Ovary (tissue), 9 donors: ENCODE results near the gene ATXN10. TPM values are rescaled to one million over a fixed set of nuclear protein-coding genes. Genes with fewer than 3 reads are reported as not detected.

Experiments used
- DNase-seq, 5 donors: peaks; one replicate each; pipeline ENCODE4 v3.0.0-alpha.2; 2019 to 2020
- H3K27ac ChIP-seq, 2 donors: fragments of 200-600 bp; one replicate each; pipeline versions ENCODE4 v1.5.1 to v1.8.0; 2019 to 2022
- H3K27me3 ChIP-seq: fragments of 200-600 bp; one replicate; pipeline ENCODE4 v1.8.0; 2022
- H3K36me3 ChIP-seq: fragments of 200-600 bp; sonication (generic); one replicate; pipeline ENCODE4 v1.5.1; 2019
- H3K4me1 ChIP-seq: one replicate; pipeline ENCODE4 v1.8.1; 2013; ENCODE audit warnings: mild to moderate bottlenecking, moderate library complexity; ENCODE audit not compliant: insufficient read depth
- H3K4me3 ChIP-seq: fragments of 200-600 bp; sonication (generic); one replicate; pipeline ENCODE4 v1.5.1; 2017
- H3K9me3 ChIP-seq, 2 donors: fragments of 200-600 bp in 1 of 2; sonication (generic) in 1 of 2; one replicate each; pipeline versions ENCODE4 v1.5.1 to v1.8.1; 2013 to 2019; ENCODE audit warnings: mild to moderate bottlenecking in 1 of 2, moderate library complexity in 1 of 2
- CTCF ChIP-seq, 3 donors: fragments of 450-650 bp in 2 of 3; fragments of 200-600 bp in 1 of 3; IDR thresholded peaks; one replicate each; pipeline versions ENCODE4 v1.5.1 to v1.8.0; 2016 to 2022; ENCODE audit warnings: antibody characterized with exemption in 3 of 3, mild to moderate bottlenecking in 1 of 3
- EP300 ChIP-seq: sonication (generic); formaldehyde crosslinking; IDR thresholded peaks from one replicate; pipeline ENCODE4 v1.6.1; 2017; ENCODE audit warnings: antibody characterized with exemption
- POLR2A ChIP-seq: fragments of 450-650 bp; IDR thresholded peaks from one replicate; pipeline ENCODE4 v1.6.1; 2017; ENCODE audit warnings: antibody characterized with exemption, mild to moderate bottlenecking, moderate library complexity
- WGBS, 3 donors: extraction: QIAGEN DNeasy Blood & Tissue Kit in 1 of 3; methylation state at CpG; one replicate each; pipeline versions ENCODE4 v1.1.5 to v1.1.7; 2013 to 2017; 5-methylcytosine and 5-hydroxymethylcytosine counted together
- intact Hi-C, 4 donors: fragments of 100-400 bp; cut with DNase I; formaldehyde crosslinking; loops; one replicate each; pipeline versions ENCODE4 v1.11.0 to v1.15.1; 2022 to 2023
- polyA plus RNA-seq, 2 donors: library from polyadenylated mRNA; stranded (reverse); fragments of 200-250 nt in 1 of 2; fragments of 350-450 nt in 1 of 2; fragmentation: Illumina TruSeq in 1 of 2; extraction: RNeasy Lipid Tissue Mini Kit (QIAGEN cat#74804) in 1 of 2; gene quantifications; one replicate each; pipeline ENCODE4 v1.2.3, GENCODE V29; 2013 to 2014
- total RNA-seq, 7 donors: library from RNA; depleted of rRNA in 2 of 7; stranded (reverse); fragments of >200 nt in 2 of 7; fragmentation: NEBNext Ultra II Directional in 3 of 7; extraction: Animal tissue kit (Norgen Biotek cat#: 25700) in 3 of 7; gene quantifications; one replicate each; pipeline versions ENCODE4 v1.1.0 to v1.2.4, GENCODE V29; 2016 to 2023
- donor health status: DM: no; HTN: no; CAD: no; lungs with moderate emphysema.
- donor health status: DM: no; HTN: no; CAD: no.
- donor health status: Bipolar disorder and iron deficiency.
- donor health status: DM: yes; HTN: yes; CAD: no.
- donor health status: DM: no; HTN: no; CAD: no.
- donor health status: DM: yes; HTN: yes; CAD: no.

The ATXN10 gene
- total and polyA plus RNA-seq, 9 donors: 77.4 to 241 (median 175) TPM

GRCh38 chr22:45833613-45834012, 162.0 kb downstream of the ATXN10 start:
- no peak for DNase-seq
- Histone ChIP-seq H3K36me3 (no peaks in the 10 kb centered on the region), H3K9me3 (no peaks in the 10 kb centered on the region), H3K4me1 (peaks cover 2% of the 10 kb centered on the region), H3K27me3 (no peaks in the 10 kb centered on the region), H3K4me3 (no peak overlapping the region), H3K27ac (no peak overlapping the region)
- TF ChIP-seq POLR2A: no peak
- no peak for TF ChIP-seq CTCF (IDR thresholded peaks at IDR 0.05)
- TF ChIP-seq EP300: no peak
- intact Hi-C loops: no loop called here
- WGBS, 3 donors: 74 to 81% (median 79%) methylated on average over 14 of the region's 14 CpGs

- no peaks in the 10 kb centered on the region for H3K36me3 ChIP-seq
- no peak overlapping the region for H3K4me3 ChIP-seq
- peaks cover 2% of the 10 kb centered on the region for H3K4me1 ChIP-seq
- intact Hi-C loops: no loop called here
- H3K27me3 ChIP-seq: no peaks in the 10 kb centered on the region
- H3K27ac ChIP-seq: no peak overlapping the region
- WGBS, 3 donors: 55 to 66% (median 62%) methylated on average over 5 of the region's 5 CpGs
- no peak for DNase-seq
- H3K9me3 ChIP-seq: no peaks in the 10 kb centered on the region
- no peak for TF ChIP-seq EP300
- TF ChIP-seq POLR2A: no peak
- no peak for TF ChIP-seq CTCF (IDR thresholded peaks at IDR 0.05)
These were observed 162.6 kb downstream of the ATXN10 start for GRCh38 chr22:45834241-45834640.

- H3K4me1 ChIP-seq: peaks cover 2% of the 10 kb centered on the region
- no peak overlapping the region for H3K27ac ChIP-seq
- DNase-seq: no peak
- H3K9me3 ChIP-seq: no peaks in the 10 kb centered on the region
- 92 to 98% (median 96%) methylated on average over 10 of the region's 10 CpGs for WGBS, 3 donors
- no peaks in the 10 kb centered on the region for H3K27me3 ChIP-seq
- no peak overlapping the region for H3K4me3 ChIP-seq
- intact Hi-C loops: no loop called here
- TF ChIP-seq EP300 (no peak), CTCF (IDR thresholded peaks at IDR 0.05) (no peak), POLR2A (no peak)
- H3K36me3 ChIP-seq: no peaks in the 10 kb centered on the region
These were observed 163.2 kb downstream of the ATXN10 start for GRCh38 chr22:45834795-45835194.

GRCh38 chr22:45836418-45837169, 165.0 kb downstream of the ATXN10 start:
- H3K27ac ChIP-seq: no peak overlapping the region
- intact Hi-C loops: no loop called here

More at GRCh38 chr22:45836418-45837169, 165.0 kb downstream of the ATXN10 start:
- H3K4me3 ChIP-seq: no peak overlapping the region
- WGBS, 3 donors: 84 to 86% (median 84%) methylated on average over 8 of the region's 8 CpGs
- H3K27me3 ChIP-seq: no peaks in the 10 kb centered on the region
- H3K9me3 ChIP-seq: no peaks in the 10 kb centered on the region
- H3K4me1 ChIP-seq: peaks cover 2% of the 10 kb centered on the region
- no peak for DNase-seq
- no peak for TF ChIP-seq CTCF (IDR thresholded peaks at IDR 0.05)
- TF ChIP-seq EP300: no peak
- TF ChIP-seq POLR2A: no peak
- no peaks in the 10 kb centered on the region for H3K36me3 ChIP-seq
